K562 (cell line): Measurements from ENCODE around the gene HTR2B.

ENCODE experiments used
- POLR2A ChIP-seq: fragments of 450-650 bp; conservative IDR thresholded peaks from 2 replicates; pipeline ENCODE4 v1.6.1; 2016
- TF ChIP-seq, protein P1 (sequence below), 3 experiments: IDR thresholded peaks in 2 of 3; conservative IDR thresholded peaks in 1 of 3; 2 replicates each; pipeline ENCODE4 v1.5.1; 2011 to 2012; ENCODE audit warnings: low read length in 3 of 3, mild to moderate bottlenecking in 3 of 3, control low read depth in 2 of 3, improper control_type of control experiment in 1 of 3, inconsistent platforms in 1 of 3, low read depth in 1 of 3, mixed read lengths in 1 of 3, moderate library complexity in 1 of 3; ENCODE audit not compliant: insufficient read depth in 2 of 3

DNA sequence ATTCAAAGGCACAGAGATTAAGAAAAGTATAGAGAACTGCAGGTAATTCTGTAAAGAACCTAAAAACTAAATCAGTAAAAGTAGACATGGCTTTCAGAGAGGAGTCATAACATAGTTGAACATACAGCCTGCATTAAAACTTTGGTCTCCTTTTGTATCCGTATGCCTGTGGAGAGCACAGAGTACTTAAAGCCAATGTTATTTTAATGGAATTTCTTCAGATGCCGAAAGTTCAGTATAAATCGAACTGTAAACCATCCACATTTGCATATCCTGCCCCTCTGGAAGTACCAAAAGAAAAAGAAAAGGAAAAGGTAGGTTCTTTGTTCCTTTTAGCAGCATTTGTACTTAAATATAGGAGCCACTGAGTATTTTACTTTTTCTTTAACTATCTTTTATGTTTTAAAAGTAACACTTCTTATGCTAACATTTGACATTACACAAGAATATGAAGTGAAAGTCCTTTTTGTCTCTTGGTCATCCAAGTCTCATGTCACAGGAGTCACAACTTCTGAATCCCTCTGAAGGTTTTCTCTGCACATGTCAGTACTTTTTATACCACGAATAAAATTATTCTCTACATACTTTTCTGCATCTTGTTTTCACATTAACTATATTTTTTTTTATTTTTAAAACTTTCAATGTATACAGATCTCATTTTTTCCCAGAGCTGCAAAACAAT, 38.7 kb upstream of the HTR2B start:
- no peak for TF ChIP-seq POLR2A
- TF ChIP-seq, protein P1, sequence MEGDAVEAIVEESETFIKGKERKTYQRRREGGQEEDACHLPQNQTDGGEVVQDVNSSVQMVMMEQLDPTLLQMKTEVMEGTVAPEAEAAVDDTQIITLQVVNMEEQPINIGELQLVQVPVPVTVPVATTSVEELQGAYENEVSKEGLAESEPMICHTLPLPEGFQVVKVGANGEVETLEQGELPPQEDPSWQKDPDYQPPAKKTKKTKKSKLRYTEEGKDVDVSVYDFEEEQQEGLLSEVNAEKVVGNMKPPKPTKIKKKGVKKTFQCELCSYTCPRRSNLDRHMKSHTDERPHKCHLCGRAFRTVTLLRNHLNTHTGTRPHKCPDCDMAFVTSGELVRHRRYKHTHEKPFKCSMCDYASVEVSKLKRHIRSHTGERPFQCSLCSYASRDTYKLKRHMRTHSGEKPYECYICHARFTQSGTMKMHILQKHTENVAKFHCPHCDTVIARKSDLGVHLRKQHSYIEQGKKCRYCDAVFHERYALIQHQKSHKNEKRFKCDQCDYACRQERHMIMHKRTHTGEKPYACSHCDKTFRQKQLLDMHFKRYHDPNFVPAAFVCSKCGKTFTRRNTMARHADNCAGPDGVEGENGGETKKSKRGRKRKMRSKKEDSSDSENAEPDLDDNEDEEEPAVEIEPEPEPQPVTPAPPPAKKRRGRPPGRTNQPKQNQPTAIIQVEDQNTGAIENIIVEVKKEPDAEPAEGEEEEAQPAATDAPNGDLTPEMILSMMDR (IDR thresholded peaks at IDR 0.05 in 2 of 3, conservative IDR thresholded peaks at IDR 0.05 in 1 of 3; ENCODE audit: insufficient read depth in 2 of 3, low read depth in 1 of 3, low read length in 3 of 3) = no peak
